Measurements from ENCODE around the gene LAT. TPM values are rescaled to one million over a fixed set of nuclear protein-coding genes. Genes with fewer than 3 reads are reported as not detected.
A peak's percentile ranks its signal among the peaks of the same experiment; 100 is the strongest.

LAT gene
- total and polyA plus RNA-seq, 2 of the 13 experiments (the other 11 are each of a cell fraction or from before 2014, with no cell fraction given) = 2.0 to 3.0 TPM

- TF ChIP-seq ZNF710 (CRISPR knock-in tag; IDR thresholded peaks at IDR 0.05; ENCODE audit: borderline replicate concordance) (no peak), NRL (CRISPR knock-in tag; IDR thresholded peaks at IDR 0.05; ENCODE audit: borderline replicate concordance) (no peak; the same call in 1 of the 2 replicates), TGIF2 (CRISPR knock-in tag; IDR thresholded peaks at IDR 0.05) (peak; percentile 40; the same call in 1 of the 2 replicates), FOXK2 (IDR thresholded peaks at IDR 0.05) (no peak), ZNF343 (CRISPR knock-in tag; IDR thresholded peaks at IDR 0.05) (peak; percentile 82; the same call in 1 of the 2 replicates), ZNF234 (CRISPR knock-in tag; conservative IDR thresholded peaks at IDR 0.05) (no peak), ZFP36L1 (CRISPR knock-in tag; IDR thresholded peaks at IDR 0.05) (peak; percentile 75; the same call in 1 of the 2 replicates), GATAD1 (CRISPR knock-in tag; IDR thresholded peaks at IDR 0.05) (peak; percentile 52; the same call in 1 of the 2 replicates), SRY (CRISPR knock-in tag; IDR thresholded peaks at IDR 0.05) (0 out of 2 replicates have a peak, but pooled peaks have one; percentile 17), ZNF761 (CRISPR knock-in tag; conservative IDR thresholded peaks at IDR 0.05) (0 out of 2 replicates have a peak, but pooled peaks have one; percentile 49), TIGD3 (CRISPR knock-in tag; IDR thresholded peaks at IDR 0.05; ENCODE audit: borderline replicate concordance) (peak; percentile 75; the same call in 1 of the 2 replicates), IRF2 (CRISPR knock-in tag; IDR thresholded peaks at IDR 0.05) (peak; percentile 40; the same call in 1 of the 2 replicates), ZNF543 (CRISPR knock-in tag; IDR thresholded peaks at IDR 0.05) (0 out of 2 replicates have a peak, but pooled peaks have one; percentile 53), ZNF224 (CRISPR knock-in tag; IDR thresholded peaks at IDR 0.05) (no peak), SOX5 (CRISPR knock-in tag; IDR thresholded peaks at IDR 0.05; ENCODE audit: borderline replicate concordance) (no peak), YY1 (IDR thresholded peaks at IDR 0.05; ENCODE audit: insufficient read depth, insufficient replicate concordance, low read depth, low read length) (peak; percentile 48), EHMT2 (IDR thresholded peaks at IDR 0.05; ENCODE audit: borderline replicate concordance, low read depth, low read length) (no peak), JUNB (CRISPR knock-in tag; IDR thresholded peaks at IDR 0.05; ENCODE audit: borderline replicate concordance) (peak; percentile 48; the same call in 1 of the 2 replicates), NFATC3 (CRISPR knock-in tag; IDR thresholded peaks at IDR 0.05) (no peak)
- TF ChIP-seq, protein P1, sequence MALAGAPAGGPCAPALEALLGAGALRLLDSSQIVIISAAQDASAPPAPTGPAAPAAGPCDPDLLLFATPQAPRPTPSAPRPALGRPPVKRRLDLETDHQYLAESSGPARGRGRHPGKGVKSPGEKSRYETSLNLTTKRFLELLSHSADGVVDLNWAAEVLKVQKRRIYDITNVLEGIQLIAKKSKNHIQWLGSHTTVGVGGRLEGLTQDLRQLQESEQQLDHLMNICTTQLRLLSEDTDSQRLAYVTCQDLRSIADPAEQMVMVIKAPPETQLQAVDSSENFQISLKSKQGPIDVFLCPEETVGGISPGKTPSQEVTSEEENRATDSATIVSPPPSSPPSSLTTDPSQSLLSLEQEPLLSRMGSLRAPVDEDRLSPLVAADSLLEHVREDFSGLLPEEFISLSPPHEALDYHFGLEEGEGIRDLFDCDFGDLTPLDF (CRISPR knock-in tag; IDR thresholded peaks at IDR 0.05) = 0 out of 2 replicates have a peak, but pooled peaks have one; percentile 16
- TF ChIP-seq, protein P2, sequence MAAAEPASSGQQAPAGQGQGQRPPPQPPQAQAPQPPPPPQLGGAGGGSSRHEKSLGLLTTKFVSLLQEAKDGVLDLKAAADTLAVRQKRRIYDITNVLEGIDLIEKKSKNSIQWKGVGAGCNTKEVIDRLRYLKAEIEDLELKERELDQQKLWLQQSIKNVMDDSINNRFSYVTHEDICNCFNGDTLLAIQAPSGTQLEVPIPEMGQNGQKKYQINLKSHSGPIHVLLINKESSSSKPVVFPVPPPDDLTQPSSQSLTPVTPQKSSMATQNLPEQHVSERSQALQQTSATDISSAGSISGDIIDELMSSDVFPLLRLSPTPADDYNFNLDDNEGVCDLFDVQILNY (CRISPR knock-in tag; conservative IDR thresholded peaks at IDR 0.05) = 0 out of 2 replicates have a peak, but pooled peaks have one; percentile 56
- TF ChIP-seq, protein P3, sequence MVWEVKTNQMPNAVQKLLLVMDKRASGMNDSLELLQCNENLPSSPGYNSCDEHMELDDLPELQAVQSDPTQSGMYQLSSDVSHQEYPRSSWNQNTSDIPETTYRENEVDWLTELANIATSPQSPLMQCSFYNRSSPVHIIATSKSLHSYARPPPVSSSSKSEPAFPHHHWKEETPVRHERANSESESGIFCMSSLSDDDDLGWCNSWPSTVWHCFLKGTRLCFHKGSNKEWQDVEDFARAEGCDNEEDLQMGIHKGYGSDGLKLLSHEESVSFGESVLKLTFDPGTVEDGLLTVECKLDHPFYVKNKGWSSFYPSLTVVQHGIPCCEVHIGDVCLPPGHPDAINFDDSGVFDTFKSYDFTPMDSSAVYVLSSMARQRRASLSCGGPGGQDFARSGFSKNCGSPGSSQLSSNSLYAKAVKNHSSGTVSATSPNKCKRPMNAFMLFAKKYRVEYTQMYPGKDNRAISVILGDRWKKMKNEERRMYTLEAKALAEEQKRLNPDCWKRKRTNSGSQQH (CRISPR knock-in tag; IDR thresholded peaks at IDR 0.05; ENCODE audit: low read depth) = peak; percentile 81
Measured at GRCh38 chr16:28935924-28936783, 48.7 kb upstream of the LAT start (continued).

Measured in HepG2 (cell line).